Cardiac muscle cell (in vitro differentiated cells and primary cell): ENCODE data around the gene ACACA. TPM values are rescaled to one million over a fixed set of nuclear protein-coding genes. Genes with fewer than 3 reads are reported as not detected.
A peak's percentile ranks its signal among the peaks of the same experiment; 100 is the strongest.

Experiments
- DNase-seq, 2 donors: peaks; one replicate each; pipeline versions ENCODE4 v3.0.0 to v3.0.0-alpha.2; 2010 to 2017; ENCODE audit warnings: low read depth in 1 of 2, low spot score in 1 of 2
- H3K27ac ChIP-seq: fragments of 200-600 bp; sonication (generic); 2 replicates; pipeline ENCODE4 v1.5.1; 2016
- H3K27me3 ChIP-seq: fragments of 200-600 bp; sonication (generic); 2 replicates; pipeline ENCODE4 v1.6.0; 2016; ENCODE audit warnings: control low read depth
- H3K36me3 ChIP-seq: fragments of 200-600 bp; sonication (generic); 2 replicates; pipeline ENCODE4 v1.5.1; 2016; ENCODE audit warnings: control low read depth
- H3K4me1 ChIP-seq: fragments of 200-600 bp; sonication (generic); 2 replicates; pipeline ENCODE4 v1.8.1; 2017; ENCODE audit warnings: low read depth, mild to moderate bottlenecking, mixed run types
- H3K4me3 ChIP-seq: fragments of 200-600 bp; sonication (generic); 2 replicates; pipeline ENCODE4 v1.5.1; 2016; ENCODE audit warnings: mild to moderate bottlenecking
- H3K9me3 ChIP-seq: fragments of 200-600 bp; sonication (generic); 2 replicates; pipeline ENCODE4 v1.5.1; 2017; ENCODE audit warnings: low read depth, mild to moderate bottlenecking, control low read depth
- polyA plus RNA-seq: library from polyadenylated mRNA; unstranded; fragments of >200 nt; fragmentation: Nextera tagmentation; extraction: Ambion mirVana; gene quantifications from 2 replicates; pipeline ENCODE4 v1.2.1, GENCODE V29; 2016
- total RNA-seq: library from RNA; depleted of rRNA; stranded (reverse); fragments of >200 nt; gene quantifications from 2 replicates; pipeline ENCODE4 v1.2.3, GENCODE V29; 2016
- TF ChIP-seq, protein P1 (sequence below): IDR thresholded peaks from 2 replicates; pipeline ENCODE4 v1.5.1; 2012; ENCODE audit warnings: low read depth, mild to moderate bottlenecking, low read length

ACACA gene
- total and polyA plus RNA-seq, 2 experiments from 2014 or later, result 42.5 to 47.6 TPM

DNA sequence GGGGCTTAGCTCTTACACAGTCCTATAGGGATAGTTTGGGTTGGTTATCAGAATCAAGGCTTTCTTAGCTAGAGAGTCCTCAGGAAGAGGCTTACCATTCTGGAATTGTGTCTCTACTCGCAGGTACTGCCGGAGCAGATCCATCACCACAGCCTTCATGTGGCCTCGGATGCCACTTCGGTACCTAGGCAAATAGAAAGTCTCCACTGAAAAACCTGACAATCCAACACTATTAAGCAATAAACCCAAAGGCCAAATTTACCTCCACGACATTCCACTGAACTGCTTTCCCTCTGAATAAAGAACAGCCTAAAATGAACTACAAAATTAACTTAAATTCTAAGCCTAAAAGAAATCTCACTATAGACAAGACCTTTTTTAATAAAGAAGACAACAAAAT, 166.3 kb downstream of the ACACA start:
- H3K9me3 ChIP-seq, result no peaks in the 10 kb centered on the region
- no peak overlapping the region for H3K4me3 ChIP-seq
- TF ChIP-seq, protein P1, sequence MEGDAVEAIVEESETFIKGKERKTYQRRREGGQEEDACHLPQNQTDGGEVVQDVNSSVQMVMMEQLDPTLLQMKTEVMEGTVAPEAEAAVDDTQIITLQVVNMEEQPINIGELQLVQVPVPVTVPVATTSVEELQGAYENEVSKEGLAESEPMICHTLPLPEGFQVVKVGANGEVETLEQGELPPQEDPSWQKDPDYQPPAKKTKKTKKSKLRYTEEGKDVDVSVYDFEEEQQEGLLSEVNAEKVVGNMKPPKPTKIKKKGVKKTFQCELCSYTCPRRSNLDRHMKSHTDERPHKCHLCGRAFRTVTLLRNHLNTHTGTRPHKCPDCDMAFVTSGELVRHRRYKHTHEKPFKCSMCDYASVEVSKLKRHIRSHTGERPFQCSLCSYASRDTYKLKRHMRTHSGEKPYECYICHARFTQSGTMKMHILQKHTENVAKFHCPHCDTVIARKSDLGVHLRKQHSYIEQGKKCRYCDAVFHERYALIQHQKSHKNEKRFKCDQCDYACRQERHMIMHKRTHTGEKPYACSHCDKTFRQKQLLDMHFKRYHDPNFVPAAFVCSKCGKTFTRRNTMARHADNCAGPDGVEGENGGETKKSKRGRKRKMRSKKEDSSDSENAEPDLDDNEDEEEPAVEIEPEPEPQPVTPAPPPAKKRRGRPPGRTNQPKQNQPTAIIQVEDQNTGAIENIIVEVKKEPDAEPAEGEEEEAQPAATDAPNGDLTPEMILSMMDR, result no peak
- no peak for DNase-seq
- peaks cover 42% of the 10 kb centered on the region for H3K36me3 ChIP-seq
- no peaks in the 10 kb centered on the region for H3K27me3 ChIP-seq
- no peaks in the 10 kb centered on the region for H3K4me1 ChIP-seq
- peak overlapping the region; percentile 27 for H3K27ac ChIP-seq

DNA sequence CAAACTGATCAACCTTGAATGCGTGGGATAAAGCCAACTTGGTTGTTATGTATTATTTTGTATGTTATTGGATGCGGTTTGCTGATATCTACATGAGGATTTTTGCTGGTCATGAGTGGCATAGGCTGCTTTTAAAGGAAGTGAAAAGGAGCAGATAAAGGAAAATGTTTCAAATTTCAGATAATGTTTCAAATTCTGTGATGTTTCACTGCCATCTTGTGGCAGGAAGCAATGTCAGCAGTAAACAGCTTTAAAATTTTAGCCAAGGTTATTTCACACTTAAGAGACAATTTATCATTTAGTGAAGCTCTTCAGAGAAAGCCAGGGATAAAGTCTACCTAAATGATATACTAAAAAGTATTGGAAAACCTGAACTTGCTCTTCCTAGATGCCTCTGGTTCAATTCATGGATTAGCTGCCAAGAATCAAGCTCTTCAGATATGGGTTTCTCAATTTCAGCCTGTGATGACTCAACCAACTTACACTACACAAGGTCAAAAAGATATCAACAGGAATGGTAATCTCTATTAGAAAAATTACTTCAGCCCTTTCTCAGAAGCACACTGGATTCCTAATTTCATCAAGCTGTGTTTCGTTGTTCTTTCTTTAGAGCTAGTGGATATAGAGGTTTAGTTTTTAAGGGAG, 166.8 kb downstream of the ACACA start:
- H3K36me3 ChIP-seq, result peaks cover 41% of the 10 kb centered on the region
- no peaks in the 10 kb centered on the region for H3K9me3 ChIP-seq
- TF ChIP-seq, protein P1, result peak; percentile 71
- no peaks in the 10 kb centered on the region for H3K4me1 ChIP-seq
- H3K4me3 ChIP-seq, result no peak overlapping the region
- H3K27me3 ChIP-seq, result no peaks in the 10 kb centered on the region
- H3K27ac ChIP-seq, result peak overlapping the region; percentile 27
- DNase-seq, result peak in 1 of 2 donors; percentile 65

DNA sequence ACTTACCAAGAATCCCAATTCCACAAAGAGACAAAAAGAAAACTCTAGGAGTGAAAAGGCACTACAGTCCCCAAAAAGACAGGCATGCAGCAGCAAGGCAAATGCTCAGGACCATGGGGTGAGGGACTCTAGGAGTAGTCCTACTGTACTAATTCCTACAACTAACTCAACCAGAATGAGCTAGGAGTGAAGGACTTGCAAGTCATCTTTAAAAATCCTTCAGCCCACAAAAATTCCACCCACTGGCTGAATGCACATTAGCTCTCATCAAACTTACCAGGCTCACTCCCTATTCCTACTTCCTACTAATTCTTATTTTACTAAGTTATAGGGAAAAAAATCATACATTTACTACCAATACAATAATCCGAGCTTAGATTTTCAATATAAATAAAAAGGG, 172.5 kb downstream of the ACACA start:
- Histone ChIP-seq H3K36me3 (peaks cover 25% of the 10 kb centered on the region), H3K27me3 (no peaks in the 10 kb centered on the region), H3K9me3 (no peaks in the 10 kb centered on the region), H3K27ac (no peak overlapping the region), H3K4me3 (no peak overlapping the region), H3K4me1 (no peaks in the 10 kb centered on the region)
- DNase-seq, result no peak
- TF ChIP-seq, protein P1, result no peak

DNA sequence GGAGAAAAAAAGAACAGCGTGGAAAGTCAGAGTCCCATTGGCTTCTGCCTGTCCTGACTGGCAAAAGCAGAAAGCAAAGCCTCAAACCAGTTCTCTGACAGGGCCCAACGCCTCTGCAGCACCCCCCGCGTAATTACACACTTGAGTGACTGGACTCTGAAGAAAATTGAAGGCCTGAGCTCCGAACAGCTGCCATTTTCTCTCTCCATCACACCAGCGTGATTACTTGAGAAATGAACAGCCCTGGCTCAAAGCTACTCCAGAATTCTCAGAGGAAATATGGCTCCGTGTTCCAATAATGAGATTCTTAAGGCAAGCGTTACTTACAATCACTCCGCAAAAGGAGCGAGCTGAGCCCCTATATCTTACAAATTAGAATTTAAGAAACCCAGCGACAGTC, 173.6 kb downstream of the ACACA start:
- Histone ChIP-seq H3K27ac (no peak overlapping the region), H3K27me3 (no peaks in the 10 kb centered on the region), H3K9me3 (no peaks in the 10 kb centered on the region), H3K4me1 (no peaks in the 10 kb centered on the region), H3K36me3 (peaks cover 21% of the 10 kb centered on the region), H3K4me3 (no peak overlapping the region)
- TF ChIP-seq, protein P1, result no peak
- no peak for DNase-seq

DNA sequence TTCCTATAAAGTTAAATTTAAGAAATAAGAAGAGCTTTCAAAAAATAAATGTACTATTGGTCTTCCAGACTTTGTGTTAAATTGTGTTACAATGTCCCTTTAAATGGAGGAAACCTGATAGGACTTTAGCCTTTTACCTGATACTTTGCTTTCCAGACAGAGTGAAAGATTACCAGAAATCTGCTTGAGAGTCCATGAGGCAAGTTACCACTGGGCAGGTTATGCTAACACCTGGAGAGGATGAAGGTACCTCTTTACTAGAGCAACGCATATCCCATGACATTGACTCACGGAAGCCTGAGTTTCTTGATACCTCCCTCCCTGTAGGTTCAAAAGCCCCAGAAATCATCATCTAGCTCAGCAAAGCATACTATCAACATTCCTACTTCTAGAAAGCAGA, 174.7 kb downstream of the ACACA start:
- no peak overlapping the region for H3K27ac ChIP-seq

More for the DNA sequence above, 174.7 kb downstream of the ACACA start:
- Histone ChIP-seq H3K4me1 (no peaks in the 10 kb centered on the region), H3K36me3 (peaks cover 10% of the 10 kb centered on the region), H3K4me3 (no peak overlapping the region), H3K9me3 (no peaks in the 10 kb centered on the region), H3K27me3 (no peaks in the 10 kb centered on the region)
- no peak for DNase-seq
- TF ChIP-seq, protein P1, result no peak
